WTC11 (cell line): ENCODE data around the gene PCK2. TPM values are rescaled to one million over a fixed set of nuclear protein-coding genes. Genes with fewer than 3 reads are reported as not detected.

Experiments
- ATAC-seq: fragments of 200-7000 bp; cut with Tn5 transposase; 2 replicates; pipeline ENCODE4 v1.10.0; 2021; ENCODE audit warnings: mild to moderate bottlenecking, moderate library complexity
- CTCF ChIA-PET: fragments of 300-600 bp; sonication (Branson Sonifier 250); formaldehyde crosslinking; loops from one replicate; lab custom pipeline; 2021; ENCODE audit warnings: antibody characterized with exemption; lab: Charles Lee
- POLR2A ChIA-PET: fragments of 350-600 bp; sonication (Branson Sonifier 250); formaldehyde crosslinking; loops from one replicate; lab custom pipeline; 2021; ENCODE audit warnings: antibody characterized with exemption; lab: Charles Lee
- DNase-seq: peaks from one replicate; pipeline ENCODE4 v3.0.0; 2021; ENCODE audit warnings: low spot score
- H3K27ac Mint-ChIP-seq: 2 replicates; pipeline ENCODE4 v1.8.0; 2021; ENCODE audit warnings: mixed read lengths
- H3K27me3 Mint-ChIP-seq: 2 replicates; pipeline ENCODE4 v1.8.0; 2021; ENCODE audit warnings: low read depth, mild to moderate bottlenecking, moderate library complexity, mixed read lengths
- H3K36me3 Mint-ChIP-seq: 2 replicates; pipeline ENCODE4 v1.8.0; 2021; ENCODE audit warnings: mixed read lengths
- H3K4me1 Mint-ChIP-seq: 2 replicates; pipeline ENCODE4 v1.8.0; 2022; ENCODE audit warnings: mixed read lengths
- H3K4me3 Mint-ChIP-seq: 2 replicates; pipeline ENCODE4 v1.8.0; 2021; ENCODE audit warnings: mild to moderate bottlenecking, moderate library complexity, mixed read lengths
- H3K9me3 Mint-ChIP-seq: 2 replicates; pipeline ENCODE4 v1.8.0; 2021; ENCODE audit warnings: mixed read lengths
- EMX1 ChIP-seq: fragments of 250-450 bp; sonication (Bioruptor Pico); IDR thresholded peaks from 2 replicates; pipeline ENCODE4 v1.8.0; 2021; ENCODE audit warnings: mild to moderate bottlenecking
- ESRRA ChIP-seq: sonication (generic); formaldehyde crosslinking; IDR thresholded peaks from 2 replicates; pipeline ENCODE4 v1.8.1; 2022; ENCODE audit warnings: mild to moderate bottlenecking, missing genetic modification reagents, borderline replicate concordance
- FOXJ3 ChIP-seq: sonication (generic); formaldehyde crosslinking; IDR thresholded peaks from 2 replicates; pipeline ENCODE4 v1.9.0; 2021; ENCODE audit warnings: missing genetic modification reagents, mild to moderate bottlenecking, borderline replicate concordance
- JUN ChIP-seq: sonication (generic); formaldehyde crosslinking; IDR thresholded peaks from 2 replicates; pipeline ENCODE4 v1.8.0; 2023; ENCODE audit warnings: mild to moderate bottlenecking, missing genetic modification reagents
- MAX ChIP-seq: sonication (generic); formaldehyde crosslinking; IDR thresholded peaks from 2 replicates; pipeline ENCODE4 v1.8.0; 2022; ENCODE audit warnings: mild to moderate bottlenecking, missing genetic modification reagents
- NFATC4 ChIP-seq: fragments of 250-450 bp; sonication (Bioruptor Pico); IDR thresholded peaks from 2 replicates; pipeline ENCODE4 v1.9.0; 2021; ENCODE audit warnings: mild to moderate bottlenecking
- NFYB ChIP-seq: sonication (generic); formaldehyde crosslinking; conservative IDR thresholded peaks from 2 replicates; pipeline ENCODE4 v1.8.0; 2022; ENCODE audit warnings: low read depth, missing genetic modification reagents
- NR1H2 ChIP-seq: sonication (generic); formaldehyde crosslinking; IDR thresholded peaks from 2 replicates; pipeline ENCODE4 v1.9.0; 2021; ENCODE audit warnings: mild to moderate bottlenecking, moderate library complexity, missing genetic modification reagents
- OVOL2 ChIP-seq: fragments of 250-450 bp; sonication (Bioruptor Pico); IDR thresholded peaks from 2 replicates; pipeline ENCODE4 v1.9.0; 2021; ENCODE audit warnings: mild to moderate bottlenecking, borderline replicate concordance
- SMAD3 ChIP-seq: sonication (generic); formaldehyde crosslinking; IDR thresholded peaks from 2 replicates; pipeline ENCODE4 v1.8.0; 2022; ENCODE audit warnings: missing genetic modification reagents, mild to moderate bottlenecking, borderline replicate concordance
- SOX15 ChIP-seq: fragments of 250-450 bp; sonication (Bioruptor Pico); IDR thresholded peaks from 2 replicates; pipeline ENCODE4 v1.9.0; 2021; ENCODE audit warnings: mild to moderate bottlenecking
- SP1 ChIP-seq: sonication (generic); formaldehyde crosslinking; conservative IDR thresholded peaks from 2 replicates; pipeline ENCODE4 v1.8.1; 2022; ENCODE audit warnings: missing genetic modification reagents
- ZBTB21 ChIP-seq: sonication (generic); formaldehyde crosslinking; IDR thresholded peaks from 2 replicates; pipeline ENCODE4 v1.8.1; 2023; ENCODE audit warnings: mild to moderate bottlenecking, missing genetic modification reagents, borderline replicate concordance
- ZBTB43 ChIP-seq: sonication (generic); formaldehyde crosslinking; IDR thresholded peaks from 2 replicates; pipeline ENCODE4 v1.8.1; 2023; ENCODE audit warnings: mild to moderate bottlenecking, missing genetic modification reagents
- ZMAT4 ChIP-seq: fragments of 250-450 bp; sonication (Bioruptor Pico); IDR thresholded peaks from 2 replicates; pipeline ENCODE4 v1.9.0; 2021; ENCODE audit warnings: mild to moderate bottlenecking
- ZNF121 ChIP-seq: sonication (generic); formaldehyde crosslinking; IDR thresholded peaks from 2 replicates; pipeline ENCODE4 v1.8.0; 2023; ENCODE audit warnings: missing genetic modification reagents
- ZNF263 ChIP-seq: sonication (generic); formaldehyde crosslinking; IDR thresholded peaks from 2 replicates; pipeline ENCODE4 v1.8.1; 2022; ENCODE audit warnings: low read depth, mild to moderate bottlenecking, moderate library complexity, missing genetic modification reagents
- ZNF317 ChIP-seq: sonication (generic); formaldehyde crosslinking; IDR thresholded peaks from 2 replicates; pipeline ENCODE4 v1.8.1; 2023; ENCODE audit warnings: low read depth, mild to moderate bottlenecking, moderate library complexity, missing genetic modification reagents, borderline replicate concordance
- ZNF512 ChIP-seq: sonication (generic); formaldehyde crosslinking; IDR thresholded peaks from 2 replicates; pipeline ENCODE4 v1.8.1; 2022; ENCODE audit warnings: missing genetic modification reagents, borderline replicate concordance
- ZSCAN18 ChIP-seq: fragments of 250-450 bp; sonication (Bioruptor Pico); IDR thresholded peaks from 2 replicates; pipeline ENCODE4 v2.1.2; 2022; ENCODE audit warnings: mild to moderate bottlenecking, moderate library complexity
- total RNA-seq: library from RNA; stranded (reverse); gene quantifications from 3 replicates; pipeline ENCODE4 v1.2.3, GENCODE V29; 2021

The PCK2 gene
- total RNA-seq, 1 experiment from 2014 or later, result 67.0 TPM

- ATAC-seq, result no peak
- Mint-ChIP-seq H3K36me3 (no peaks in the 10 kb centered on the region), H3K4me3 (no peak overlapping the region), H3K4me1 (no peaks in the 10 kb centered on the region), H3K9me3 (no peaks in the 10 kb centered on the region)
- ChIA-PET CTCF (interaction anchor here (0.6 to 2.8 kb wide), 5 partner anchors 11 to 65 kb away, joined by 3 to 19 read pairs (median 4); no protein-coding TSS in a partner anchor), POLR2A (interaction anchor here (0.7 to 2.0 kb wide), 4 partner anchors 11 to 502 kb away, joined by 3 to 8 read pairs (median 4); partner anchors contain the start of gene EMC9)
- TF ChIP-seq SOX15 (CRISPR knock-in tag) (no peak), ZNF512 (CRISPR knock-in tag) (no peak), ZNF317 (no peak), ZSCAN18 (CRISPR knock-in tag) (no peak), NFYB (no peak), ZBTB43 (CRISPR knock-in tag) (no peak), ZNF121 (CRISPR knock-in tag) (no peak), SMAD3 (CRISPR knock-in tag) (no peak), ESRRA (CRISPR knock-in tag) (no peak), OVOL2 (CRISPR knock-in tag) (no peak), ZBTB21 (CRISPR knock-in tag) (no peak)
- TF ChIP-seq, all 79 proteins: peak for 0
- Mint-ChIP-seq H3K27ac (no peak overlapping the region), H3K27me3 (no peaks in the 10 kb centered on the region)
- DNase-seq, result no peak
Measured at GRCh38 chr14:24068711-24069410, 25.2 kb upstream of the PCK2 start.

- POLR2A ChIA-PET, result interaction anchor here (2.0 kb wide), 1 partner anchor 11 kb away, joined by 8 read pairs; no protein-coding TSS in a partner anchor
Measured at GRCh38 chr14:24069411-24069735, 24.7 kb upstream of the PCK2 start.

More at GRCh38 chr14:24069411-24069735, 24.7 kb upstream of the PCK2 start:
- Mint-ChIP-seq H3K9me3 (no peaks in the 10 kb centered on the region), H3K27ac (no peak overlapping the region)
- CTCF ChIA-PET, result interaction anchor here (1.0 to 2.3 kb wide), 3 partner anchors 21 to 39 kb away, joined by 3 to 11 read pairs (median 4); no protein-coding TSS in a partner anchor
- no peak for ATAC-seq
- DNase-seq, result no peak
- no peak for TF ChIP-seq NR1H2 (CRISPR knock-in tag)
- TF ChIP-seq MAX, result no peak
- TF ChIP-seq SP1 (CRISPR knock-in tag), result no peak
- TF ChIP-seq ZNF263, result no peak
- no peak for TF ChIP-seq FOXJ3
- TF ChIP-seq ZBTB43 (CRISPR knock-in tag), result no peak
- no peak for TF ChIP-seq EMX1
- no peak for TF ChIP-seq NFATC4 (CRISPR knock-in tag)
- no peak for TF ChIP-seq ZMAT4 (CRISPR knock-in tag)
- TF ChIP-seq ESRRA (CRISPR knock-in tag), result no peak
- no peak for TF ChIP-seq JUN
- TF ChIP-seq, all 79 proteins: peak for 0
- Mint-ChIP-seq H3K4me3 (no peak overlapping the region), H3K27me3 (no peaks in the 10 kb centered on the region), H3K4me1 (no peaks in the 10 kb centered on the region), H3K36me3 (no peaks in the 10 kb centered on the region)
